GDM1 (cell line): Measurements from ENCODE around the gene TOM1L1.
"Not testable (repeated sequence)": the region's sequence is repeated elsewhere in the genome, so short reads cannot be mapped to it uniquely, and the experiment has no call there.

ENCODE experiments used
- DNase-seq: peaks from one replicate; lab custom pipeline; 2025; lab: John Stamatoyannopoulos, UW

The TOM1L1 gene, protein sequence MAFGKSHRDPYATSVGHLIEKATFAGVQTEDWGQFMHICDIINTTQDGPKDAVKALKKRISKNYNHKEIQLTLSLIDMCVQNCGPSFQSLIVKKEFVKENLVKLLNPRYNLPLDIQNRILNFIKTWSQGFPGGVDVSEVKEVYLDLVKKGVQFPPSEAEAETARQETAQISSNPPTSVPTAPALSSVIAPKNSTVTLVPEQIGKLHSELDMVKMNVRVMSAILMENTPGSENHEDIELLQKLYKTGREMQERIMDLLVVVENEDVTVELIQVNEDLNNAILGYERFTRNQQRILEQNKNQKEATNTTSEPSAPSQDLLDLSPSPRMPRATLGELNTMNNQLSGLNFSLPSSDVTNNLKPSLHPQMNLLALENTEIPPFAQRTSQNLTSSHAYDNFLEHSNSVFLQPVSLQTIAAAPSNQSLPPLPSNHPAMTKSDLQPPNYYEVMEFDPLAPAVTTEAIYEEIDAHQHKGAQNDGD

DNA sequence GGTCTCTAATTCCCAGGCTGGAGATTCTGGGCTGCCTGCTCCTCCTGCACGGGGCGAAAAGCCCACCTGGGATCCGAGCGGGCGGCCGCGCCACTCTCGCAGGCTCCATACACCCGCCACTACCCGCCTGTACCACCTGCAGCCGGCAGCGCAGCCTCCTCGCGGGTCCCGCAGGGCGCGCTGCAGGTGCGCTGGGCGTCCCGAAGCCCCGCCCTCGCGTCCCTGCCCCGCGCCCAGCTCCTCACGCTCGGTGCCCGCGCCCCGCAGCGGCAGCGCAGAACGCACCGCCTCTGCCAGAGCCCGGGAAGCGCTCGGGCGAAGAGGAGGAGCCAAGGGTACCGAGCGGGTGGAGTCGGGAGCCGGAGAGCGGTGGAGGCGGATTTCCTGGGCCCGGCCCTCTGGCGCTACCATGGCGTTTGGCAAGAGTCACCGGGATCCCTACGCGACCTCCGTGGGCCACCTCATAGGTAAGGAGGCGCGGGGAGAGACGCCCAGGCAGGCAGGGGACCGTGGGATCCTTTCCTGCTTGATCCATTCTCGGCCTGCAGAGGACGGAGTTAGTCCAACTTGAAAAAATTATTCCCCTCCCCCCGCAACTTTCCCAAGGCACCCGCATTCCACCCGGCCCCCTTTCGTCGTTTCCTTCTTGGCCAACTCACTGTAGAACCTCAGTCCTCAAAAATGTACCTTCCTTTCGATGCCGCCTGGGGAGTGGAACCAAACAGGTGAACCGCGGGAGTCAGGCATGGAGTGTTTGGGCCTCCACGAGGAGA lies at the start of gene TOM1L1:
TOM1L1 (plus strand) TSS at position 396 of the 773 bp plus-strand sequence; CDS start at position 410, 14 bp downstream.
- DNase-seq: no peak

DNA sequence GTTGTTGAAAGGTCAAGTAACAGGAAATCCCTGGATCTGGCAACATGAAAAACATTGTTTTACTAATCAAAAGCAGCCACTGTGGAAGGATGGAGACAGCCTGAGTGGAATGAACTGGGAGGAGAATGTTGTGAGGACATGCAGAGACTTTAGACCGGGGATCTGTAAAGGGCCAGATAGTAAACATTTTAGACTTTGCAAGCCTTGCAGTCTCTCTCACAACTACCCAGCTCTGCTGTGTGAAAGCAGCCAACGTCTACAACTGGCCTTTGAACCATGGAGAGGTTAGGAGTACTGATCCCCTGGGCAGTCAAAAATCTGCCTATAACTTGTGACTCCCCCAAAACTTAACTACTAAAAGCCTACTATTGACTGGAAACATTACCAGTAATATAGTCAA lies 41.5 kb upstream of the TOM1L1 start:
- no peak for DNase-seq

DNA sequence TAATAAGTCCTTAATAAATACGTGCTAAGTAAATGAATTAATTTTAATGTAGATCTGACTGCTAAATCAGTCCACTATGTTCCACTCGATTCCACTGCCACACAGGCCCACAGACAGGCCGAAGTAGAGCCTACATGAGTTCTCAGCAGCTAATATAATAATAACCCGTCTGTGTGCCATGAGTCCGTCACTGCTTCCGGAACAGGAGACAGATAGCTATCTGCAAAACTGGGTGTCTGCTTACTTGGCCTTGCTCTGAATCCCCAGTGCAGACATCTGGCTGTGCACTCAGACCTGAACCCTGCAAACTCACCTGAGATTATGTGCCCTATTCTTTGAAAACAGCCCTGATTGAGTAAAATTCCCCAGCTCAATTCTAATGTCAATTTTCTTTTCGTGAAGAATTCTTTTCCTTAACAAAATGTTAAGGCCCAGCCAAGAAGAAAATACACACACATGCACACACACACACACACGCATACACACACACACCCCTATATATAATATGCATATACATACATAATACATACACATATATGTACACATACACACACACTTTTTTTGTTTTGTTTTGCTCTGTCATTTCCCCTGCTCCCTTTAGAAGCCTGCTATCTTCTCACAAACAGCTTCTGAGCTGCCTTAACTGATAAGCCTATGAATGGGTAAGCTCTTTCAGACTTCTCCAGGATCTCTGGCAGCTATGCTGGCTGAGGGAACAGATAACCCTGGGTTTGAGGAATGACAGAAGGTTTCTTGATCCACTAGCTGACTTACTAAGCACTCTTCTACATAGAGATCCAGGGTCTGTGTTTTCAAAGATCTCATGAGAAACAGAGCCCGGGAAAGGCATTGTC lies 39.8 kb upstream of the TOM1L1 start:
- DNase-seq: no peak

DNA sequence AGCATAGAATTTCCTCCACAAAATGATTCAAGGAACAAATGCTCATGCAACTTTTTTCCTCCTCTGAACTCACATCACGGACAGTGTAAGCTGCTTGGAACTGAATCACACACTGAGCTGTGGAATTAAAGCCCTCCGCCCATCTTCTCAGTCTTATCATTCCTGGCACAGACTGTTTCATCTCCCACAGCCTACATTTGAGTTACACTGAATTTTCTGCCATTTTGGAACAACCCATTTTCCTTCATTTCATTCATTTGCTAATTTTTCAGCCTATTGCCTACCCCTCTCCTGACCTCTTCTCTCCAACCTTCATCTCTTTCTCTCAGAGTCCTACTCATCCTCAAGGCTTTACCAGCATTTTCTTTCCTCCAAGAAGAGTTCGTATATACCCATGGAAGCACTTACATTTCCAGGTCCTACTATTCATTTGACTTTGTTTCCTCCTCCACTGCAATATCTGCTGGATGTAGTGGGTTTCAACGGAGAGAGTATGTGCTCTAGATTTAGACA lies 39.1 kb upstream of the TOM1L1 start:
- DNase-seq: no peak

DNA sequence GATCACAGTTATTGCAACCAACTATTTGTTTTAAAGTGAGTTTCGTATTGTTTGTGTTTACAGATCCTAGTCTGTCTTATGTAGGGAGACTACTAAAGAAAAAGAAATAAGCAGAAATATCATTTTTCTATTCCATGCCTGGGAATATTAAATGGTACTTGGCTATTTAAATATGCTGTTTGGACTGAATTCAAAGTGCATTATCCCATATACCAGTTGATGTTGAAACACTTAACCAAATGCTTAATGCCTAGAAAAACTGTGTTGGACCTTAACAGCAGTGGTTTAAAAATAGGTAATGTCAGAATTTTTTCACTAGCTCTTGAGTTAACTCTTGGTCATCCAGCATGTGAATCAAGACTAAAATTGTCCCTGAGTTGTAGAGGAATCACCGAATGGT lies 37.5 kb upstream of the TOM1L1 start:
- DNase-seq: no peak

DNA sequence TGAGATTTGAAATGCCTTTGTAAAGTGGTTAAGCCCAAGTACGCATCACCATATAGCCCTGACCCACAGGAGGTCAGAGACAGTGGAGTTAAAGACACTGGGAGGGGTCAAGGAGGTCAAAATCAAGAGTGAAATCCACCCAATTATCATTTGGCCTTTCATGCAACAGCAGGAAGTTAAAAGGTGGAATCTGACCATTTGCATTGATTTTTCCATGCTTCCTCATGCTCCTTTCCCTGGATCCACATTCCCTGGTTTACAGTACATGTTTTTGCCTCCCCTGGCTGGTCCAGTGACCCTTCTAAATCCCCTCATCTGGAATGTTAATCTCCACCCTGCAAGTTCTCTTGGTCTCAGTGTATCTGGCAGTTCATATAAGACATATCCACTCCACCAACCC lies 36.6 kb upstream of the TOM1L1 start:
- no peak for DNase-seq

DNA sequence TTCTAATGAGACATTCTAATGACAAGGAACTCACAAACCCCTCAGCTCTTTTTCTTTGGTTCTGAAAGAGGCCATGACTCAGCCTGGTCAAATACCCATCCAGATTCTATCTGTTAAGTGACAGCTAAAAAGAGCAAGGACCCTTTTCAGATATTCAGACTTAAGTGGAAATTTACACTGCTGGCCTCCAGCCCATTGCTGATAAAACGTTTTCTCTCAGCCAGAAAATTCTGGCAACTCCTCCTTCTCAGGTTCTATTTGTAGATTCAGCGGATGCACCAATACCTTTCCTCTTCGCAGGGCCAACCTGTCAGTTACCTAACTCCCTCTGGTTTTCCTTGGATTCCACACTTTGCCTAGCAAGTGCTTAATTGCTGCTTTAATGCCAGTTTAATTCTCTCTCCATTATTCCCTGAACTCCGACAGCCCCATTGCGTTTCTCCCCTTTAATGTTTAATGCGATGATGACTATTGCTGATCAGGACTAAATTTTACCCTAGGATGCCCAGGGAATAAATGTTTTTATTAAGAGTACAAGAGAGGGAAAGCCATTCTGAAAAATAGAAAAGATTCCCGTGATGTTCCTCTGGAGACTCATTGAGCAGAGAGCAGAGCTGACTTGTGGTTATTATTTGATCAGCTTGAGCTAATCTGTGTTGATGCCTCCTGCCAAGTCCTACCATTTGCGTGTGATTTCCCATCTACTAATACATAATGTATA lies 35.9 kb upstream of the TOM1L1 start:
- no peak for DNase-seq

DNA sequence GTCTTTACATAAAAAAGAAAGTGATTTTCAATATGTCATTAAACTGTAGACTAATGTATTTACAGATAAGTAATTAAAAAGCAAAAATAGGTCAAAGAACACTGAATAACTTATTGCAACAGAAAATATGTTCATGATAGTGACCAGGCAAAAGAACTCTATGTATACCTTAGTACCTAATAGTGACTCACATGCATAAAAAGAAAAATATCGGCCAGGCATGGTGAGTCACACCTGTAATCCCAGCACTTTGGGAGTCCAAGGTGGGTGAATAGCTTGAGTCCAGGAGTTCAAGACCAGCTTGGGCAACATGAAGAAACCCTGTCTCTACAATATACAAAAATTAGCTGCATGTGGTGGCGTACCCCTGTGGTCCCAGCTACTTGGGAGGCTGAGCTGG lies 33.0 kb upstream of the TOM1L1 start:
- no peak for DNase-seq

DNA sequence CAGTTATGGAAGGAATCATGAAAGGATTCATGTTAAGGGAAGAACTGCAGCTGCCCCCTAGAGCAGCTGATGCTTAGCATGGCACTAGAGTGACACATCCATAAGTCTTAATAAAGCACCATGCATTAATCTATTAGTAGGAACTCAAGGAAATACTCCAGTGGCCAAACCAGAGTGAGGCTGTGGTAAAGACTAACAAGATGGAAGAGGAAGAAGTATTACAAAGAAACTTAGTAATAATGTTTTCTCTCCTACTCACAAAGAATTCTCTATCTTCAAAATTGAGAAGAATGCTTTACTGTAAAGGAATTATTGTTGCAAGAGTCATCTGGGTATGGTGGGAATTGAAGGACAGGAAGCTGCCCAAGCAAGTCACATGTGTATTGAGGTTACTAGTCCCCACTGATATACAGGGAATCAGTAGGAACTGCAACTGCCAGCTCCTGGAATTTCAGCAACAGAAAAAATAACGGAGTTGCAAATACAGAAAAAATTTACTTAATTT lies 29.9 kb upstream of the TOM1L1 start:
- DNase-seq: no peak

DNA sequence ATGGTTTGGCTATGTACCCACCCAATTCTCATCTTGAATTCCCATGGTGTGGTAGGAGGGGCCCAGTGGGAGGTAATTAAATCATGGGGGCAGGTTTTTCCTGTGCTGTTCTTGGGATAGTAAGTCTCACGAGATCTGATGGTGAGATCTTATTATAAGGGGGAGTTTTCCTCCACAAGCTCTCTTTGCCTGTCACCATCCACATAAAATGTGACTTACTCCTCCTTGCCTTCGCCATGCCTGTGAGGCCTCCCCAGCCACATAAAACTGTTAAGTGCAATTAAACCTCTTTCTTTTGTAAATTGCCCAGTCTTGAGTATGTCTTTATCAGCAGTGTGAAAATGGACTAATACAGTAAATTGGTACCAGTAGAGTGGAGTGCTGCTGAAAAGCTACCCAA lies 24.7 kb upstream of the TOM1L1 start:
- DNase-seq: not testable (repeated sequence)

DNA sequence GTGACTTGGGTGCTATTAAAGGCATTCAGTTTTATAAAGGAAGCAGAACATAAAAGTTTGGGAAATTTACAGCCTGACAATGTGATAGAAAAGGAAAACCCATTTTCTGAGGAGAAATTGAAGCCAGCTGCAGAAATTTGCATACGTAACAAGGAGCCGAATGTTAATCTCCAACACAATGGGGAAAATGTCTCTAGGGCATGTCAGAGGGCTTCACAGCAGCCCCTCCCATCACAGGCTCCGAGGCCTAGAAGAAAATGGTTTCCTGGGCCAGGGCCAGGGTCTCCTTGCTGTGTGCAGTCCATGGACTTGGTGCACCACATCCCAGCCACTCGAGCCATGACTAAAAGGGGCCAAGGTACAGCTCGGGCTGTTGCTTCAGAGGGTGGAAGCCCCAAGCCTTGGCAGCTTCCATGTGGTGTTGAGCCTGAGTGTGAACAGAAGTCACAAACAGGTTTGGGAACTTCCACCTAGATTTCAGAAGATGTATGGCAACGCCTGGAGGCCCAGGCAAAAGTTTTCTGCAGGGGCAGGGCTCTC lies 23.9 kb upstream of the TOM1L1 start:
- DNase-seq: no peak

DNA sequence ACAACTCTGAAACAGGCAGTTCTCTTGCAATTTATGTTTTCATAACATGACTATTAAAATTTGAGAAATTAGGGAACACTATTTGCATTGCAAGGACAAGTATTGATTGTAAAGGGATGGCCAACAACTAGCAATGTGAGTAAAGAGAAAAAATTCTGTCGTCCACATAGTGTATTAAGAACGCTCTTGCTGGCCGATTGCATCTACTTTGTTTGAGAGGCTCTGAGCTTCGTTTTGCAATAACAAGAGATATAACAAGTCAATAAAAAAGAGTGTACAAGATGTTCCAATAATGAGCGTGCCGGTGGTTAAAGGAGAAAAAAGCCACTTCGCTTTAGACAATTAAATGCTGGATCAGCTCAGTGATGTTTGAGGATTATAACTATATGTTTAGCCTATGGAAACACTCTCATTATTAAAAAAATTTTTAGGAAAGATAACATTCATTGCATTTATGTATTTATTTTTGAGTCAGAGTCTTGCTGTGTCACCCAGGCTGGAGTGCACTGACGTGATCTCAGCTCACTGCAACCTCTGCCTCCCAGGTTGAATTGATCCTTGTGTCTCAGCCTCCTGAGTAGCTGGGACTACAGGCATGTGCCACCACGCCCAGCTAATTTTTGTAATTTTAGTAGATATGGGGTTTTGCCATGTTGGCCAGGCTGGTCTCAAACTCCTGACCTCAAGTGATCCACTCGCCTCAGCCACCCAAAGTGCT lies 19.2 kb upstream of the TOM1L1 start:
- no peak for DNase-seq

DNA sequence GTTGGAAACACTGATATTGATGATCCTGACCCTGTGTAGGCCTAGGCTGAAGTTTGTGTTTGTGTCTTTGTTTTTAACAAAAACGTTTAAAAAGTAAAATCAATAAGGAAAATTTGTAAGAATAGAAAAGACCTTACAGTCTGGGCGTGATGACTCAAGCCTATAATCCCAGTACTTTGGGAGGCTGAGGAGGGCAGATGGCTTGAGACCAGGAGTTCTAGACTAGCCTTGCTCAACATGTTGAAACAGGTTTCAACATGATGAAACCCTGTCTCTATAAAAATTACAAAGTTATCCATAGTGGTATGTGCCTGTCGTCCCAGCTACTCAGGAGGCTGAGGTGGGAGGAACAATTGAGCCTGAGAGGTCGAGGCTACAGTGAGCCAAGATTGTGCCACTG lies 18.3 kb upstream of the TOM1L1 start:
- no peak for DNase-seq

DNA sequence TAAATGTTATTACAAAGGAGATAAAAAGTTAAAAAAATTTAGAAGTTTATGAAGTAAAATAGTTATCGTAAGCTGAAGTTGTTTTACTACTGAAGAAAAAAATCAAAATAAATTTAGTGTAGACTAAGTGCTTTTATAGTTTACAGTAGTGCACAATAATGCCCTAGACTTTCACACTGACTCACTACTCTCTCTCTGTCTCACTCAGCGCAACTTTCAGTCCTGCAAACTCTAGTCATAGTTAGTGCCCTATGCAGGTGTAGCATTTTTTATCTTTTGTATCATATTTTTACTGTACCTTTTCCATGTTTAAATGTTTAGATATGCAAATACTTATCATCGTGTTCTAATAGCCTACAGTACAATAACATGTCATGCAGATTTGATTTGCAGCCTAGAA lies 17.7 kb upstream of the TOM1L1 start:
- no peak for DNase-seq

DNA sequence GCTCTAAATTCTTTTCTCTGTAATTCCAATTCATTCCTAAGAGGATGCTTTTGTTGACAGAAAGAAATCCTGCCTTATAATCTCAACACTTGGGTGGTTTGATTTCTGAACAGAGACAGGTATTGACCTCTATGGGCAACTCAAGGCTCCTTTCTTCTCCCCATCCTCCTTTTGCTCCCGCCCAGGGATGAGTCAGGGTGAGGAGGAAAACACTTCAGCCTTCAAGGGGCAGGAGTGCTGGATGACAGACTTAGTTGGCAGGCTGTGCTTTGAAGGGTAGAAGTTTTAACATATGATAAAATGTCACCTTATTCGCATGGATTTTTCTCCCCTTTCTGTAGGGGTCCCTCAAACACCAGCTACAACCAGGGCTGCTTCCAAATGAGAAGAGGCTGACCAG lies 16.7 kb upstream of the TOM1L1 start:
- DNase-seq: no peak

DNA sequence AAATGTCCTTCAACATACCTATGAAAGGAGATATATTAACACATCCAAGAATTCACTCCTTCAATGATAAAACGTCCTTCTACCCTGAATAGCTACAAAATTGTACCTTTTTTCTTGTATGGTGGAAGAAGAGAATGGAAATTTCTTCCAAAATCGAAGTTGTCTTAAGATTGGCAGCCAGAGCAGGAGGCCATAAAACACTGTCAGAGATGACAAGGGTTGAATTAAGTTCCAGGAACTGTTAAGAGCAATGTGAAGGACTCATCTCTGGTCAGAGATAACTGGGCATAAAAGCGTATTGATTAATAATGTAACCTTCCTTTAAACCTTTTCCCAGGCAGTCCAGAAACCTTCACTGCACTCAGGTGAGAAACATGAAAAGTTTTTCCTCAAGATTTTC lies 12.9 kb upstream of the TOM1L1 start:
- DNase-seq: no peak

DNA sequence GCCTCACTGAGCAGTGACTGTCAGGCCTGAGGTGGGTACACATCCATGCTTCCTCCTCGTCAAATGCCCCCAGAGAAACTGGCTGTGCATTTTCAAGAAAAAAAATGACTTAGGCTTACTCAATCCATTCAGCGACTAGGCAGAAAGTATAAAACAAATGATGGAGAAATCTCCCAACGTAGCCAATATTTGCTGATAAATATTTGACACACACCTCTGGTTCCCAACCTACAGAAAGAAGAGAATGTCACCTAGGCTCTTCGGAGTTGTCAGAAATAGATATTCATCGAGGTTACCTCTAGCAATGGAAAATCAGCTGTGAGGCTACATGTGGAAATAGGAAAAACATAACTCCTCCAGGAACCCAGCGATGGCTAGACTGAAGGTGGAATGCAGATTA lies 12.4 kb upstream of the TOM1L1 start:
- no peak for DNase-seq

DNA sequence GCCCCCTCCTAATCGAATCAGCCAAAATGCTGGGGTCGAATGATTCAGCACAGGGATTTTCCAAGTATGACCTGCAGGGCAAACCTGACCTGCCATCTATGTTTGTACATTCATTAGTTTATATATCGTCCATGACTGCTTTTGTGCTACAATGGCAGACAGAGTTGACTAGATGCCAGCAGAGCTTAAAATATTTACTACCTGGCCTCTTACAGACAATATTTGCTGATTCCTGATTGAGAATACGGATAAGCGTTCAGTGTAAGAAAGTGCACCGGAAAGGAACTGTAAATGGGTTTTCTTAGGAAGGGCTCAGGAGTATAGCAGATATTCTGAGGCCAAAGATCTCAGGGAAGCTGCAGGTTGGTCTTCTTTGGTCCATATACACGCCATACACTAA lies 11.7 kb upstream of the TOM1L1 start:
- no peak for DNase-seq

DNA sequence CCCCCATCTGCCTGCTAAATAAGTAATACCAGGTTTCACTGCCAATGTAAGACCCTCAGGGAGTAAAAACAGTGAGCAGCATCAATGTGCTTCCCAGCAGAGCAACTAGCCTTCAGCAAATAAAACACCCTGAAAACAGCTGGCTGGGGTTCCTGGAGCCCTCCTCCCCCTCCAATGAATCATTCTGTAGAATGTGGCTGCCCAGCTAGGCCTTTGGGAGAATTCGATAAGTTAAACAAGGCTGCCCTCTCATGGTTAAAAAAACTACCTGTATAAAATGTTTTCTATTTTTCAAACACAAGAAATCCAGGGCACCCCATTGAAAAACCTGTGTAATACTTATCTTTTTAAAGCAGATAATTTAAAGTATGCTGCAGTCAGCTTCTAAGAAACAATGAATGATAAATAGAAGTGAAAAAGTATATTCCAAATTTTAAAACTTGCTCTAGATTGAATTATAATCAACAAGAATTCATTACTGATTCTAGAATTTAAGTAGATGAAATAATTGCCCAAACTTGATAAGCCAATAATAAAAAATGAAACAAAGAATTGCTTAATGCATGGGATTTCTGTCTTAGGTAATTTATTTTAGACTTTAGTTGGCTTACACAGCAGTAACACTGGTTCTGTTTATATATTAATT lies 9.4 kb upstream of the TOM1L1 start:
- DNase-seq: no peak

DNA sequence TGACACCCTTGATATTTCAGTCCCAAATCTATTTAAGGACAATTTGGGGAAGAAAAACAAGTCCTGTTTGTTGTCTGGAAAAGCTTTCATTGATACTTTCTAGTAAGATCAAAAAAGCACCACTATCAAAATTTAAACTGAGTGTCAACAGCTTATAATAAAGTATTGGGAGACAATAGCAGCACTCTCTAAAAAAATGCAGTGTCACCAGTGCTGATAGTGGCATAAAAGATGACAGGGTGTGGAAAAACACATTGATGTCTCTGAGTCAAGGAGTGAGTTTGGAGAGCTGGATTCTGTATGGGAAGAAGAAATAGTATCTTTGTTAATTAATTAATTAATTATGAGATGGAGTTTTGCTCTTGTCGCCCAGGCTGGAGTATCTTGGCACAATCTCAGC lies 8.3 kb upstream of the TOM1L1 start:
- DNase-seq: no peak
